Lower leg skin (tissue), 3 donors: ENCODE results near the gene KRTAP10-7.

Experiments used
- CTCF ChIP-seq, 3 donors: fragments of 450-650 bp; IDR thresholded peaks; one replicate each; pipeline ENCODE4 v1.5.1; 2016; ENCODE audit warnings: antibody characterized with exemption in 3 of 3, mild to moderate bottlenecking in 3 of 3, moderate library complexity in 2 of 3
- POLR2A ChIP-seq, 2 donors: fragments of 450-650 bp; IDR thresholded peaks; one replicate each; pipeline ENCODE4 v1.6.1; 2016 to 2017; ENCODE audit warnings: antibody characterized with exemption in 2 of 2, mild to moderate bottlenecking in 1 of 2, moderate library complexity in 1 of 2

GRCh38 chr21:44558695-44559094 lies 41.7 kb upstream of the KRTAP10-7 start, which contains the start of gene KRTAP10-3:
- no peak for TF ChIP-seq CTCF (IDR thresholded peaks at IDR 0.05)
- no peak for TF ChIP-seq POLR2A (IDR thresholded peaks at IDR 0.05)
